Endometrial microvascular endothelial cells (primary cell): ENCODE data around the gene CLIP4. TPM values are rescaled to one million over a fixed set of nuclear protein-coding genes. Genes with fewer than 3 reads are reported as not detected.
"Not testable (repeated sequence)": the region's sequence is repeated elsewhere in the genome, so short reads cannot be mapped to it uniquely, and the experiment has no call there.

ENCODE experiments used
- in situ Hi-C: cut with HindIII; loops from 2 replicates; pipeline ENCODE4 v1.10.0; 2017; ENCODE audit warnings: low sequenced_read_pairs, low pct_unique_long_range_greater_than_20kb; ENCODE audit errors: inconsistent ontology term
- total RNA-seq: library from RNA; depleted of rRNA; stranded (reverse); fragments of >200 nt; gene quantifications from one replicate; pipeline ENCODE4 v1.2.3, GENCODE V29; 2015; ENCODE audit errors: inconsistent ontology term

Gene CLIP4
- total RNA-seq: 49.0 TPM

- in situ Hi-C loops: no loop called here
Measured at GRCh38 chr2:29114946-29115609, at the start of gene CLIP4. TSS of gene CLIP4 (plus strand) at chr2:29115415. CDS start at chr2:29121389, 5,974 bp downstream.

GRCh38 chr2:29066271-29066860 lies 48.8 kb upstream of the CLIP4 start:
- in situ Hi-C loops: no loop called here

- in situ Hi-C loops: no loop called here
Measured at GRCh38 chr2:29066997-29067605, 48.1 kb upstream of the CLIP4 start.

DNA sequence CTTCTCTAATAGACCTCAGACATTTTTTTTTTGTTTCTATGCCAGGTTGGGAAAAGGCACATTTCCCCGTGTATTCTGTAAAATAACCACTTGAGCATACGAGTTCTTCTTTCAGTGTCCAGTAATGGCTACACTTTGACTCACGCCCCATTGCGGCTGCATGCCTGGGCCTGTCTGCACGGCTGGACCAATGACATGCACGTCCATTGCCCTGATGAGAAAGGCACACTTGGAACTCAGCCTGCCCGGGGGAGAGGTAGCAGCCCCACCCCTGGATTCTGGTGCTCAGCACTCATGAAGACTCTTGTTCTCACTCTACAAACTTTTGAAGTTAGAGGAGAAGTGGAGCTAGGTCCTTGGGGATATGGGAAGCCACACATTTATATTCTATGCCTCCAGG lies 46.7 kb upstream of the CLIP4 start:
- in situ Hi-C loops: no loop called here

DNA sequence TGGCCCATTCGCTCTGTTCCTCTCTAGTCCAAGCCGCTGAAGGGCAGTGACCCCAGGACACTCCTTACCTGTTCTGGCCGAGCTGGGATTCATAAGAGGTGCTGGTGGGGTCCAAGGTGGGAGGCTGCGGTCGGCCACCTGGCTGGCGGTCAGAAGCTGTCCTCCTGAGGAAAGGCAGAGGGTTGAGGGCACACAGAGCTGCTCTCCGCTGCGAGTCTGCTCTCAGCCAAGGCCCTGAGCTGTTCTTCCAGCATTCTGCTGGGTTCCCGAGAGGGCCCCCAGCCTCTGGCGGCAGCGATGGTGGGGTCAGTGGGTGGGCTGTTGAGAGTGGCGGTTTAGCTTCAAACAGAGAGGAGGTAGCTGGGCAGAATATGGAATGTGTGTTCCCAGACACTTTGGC lies 44.7 kb upstream of the CLIP4 start:
- in situ Hi-C loops: no loop called here

DNA sequence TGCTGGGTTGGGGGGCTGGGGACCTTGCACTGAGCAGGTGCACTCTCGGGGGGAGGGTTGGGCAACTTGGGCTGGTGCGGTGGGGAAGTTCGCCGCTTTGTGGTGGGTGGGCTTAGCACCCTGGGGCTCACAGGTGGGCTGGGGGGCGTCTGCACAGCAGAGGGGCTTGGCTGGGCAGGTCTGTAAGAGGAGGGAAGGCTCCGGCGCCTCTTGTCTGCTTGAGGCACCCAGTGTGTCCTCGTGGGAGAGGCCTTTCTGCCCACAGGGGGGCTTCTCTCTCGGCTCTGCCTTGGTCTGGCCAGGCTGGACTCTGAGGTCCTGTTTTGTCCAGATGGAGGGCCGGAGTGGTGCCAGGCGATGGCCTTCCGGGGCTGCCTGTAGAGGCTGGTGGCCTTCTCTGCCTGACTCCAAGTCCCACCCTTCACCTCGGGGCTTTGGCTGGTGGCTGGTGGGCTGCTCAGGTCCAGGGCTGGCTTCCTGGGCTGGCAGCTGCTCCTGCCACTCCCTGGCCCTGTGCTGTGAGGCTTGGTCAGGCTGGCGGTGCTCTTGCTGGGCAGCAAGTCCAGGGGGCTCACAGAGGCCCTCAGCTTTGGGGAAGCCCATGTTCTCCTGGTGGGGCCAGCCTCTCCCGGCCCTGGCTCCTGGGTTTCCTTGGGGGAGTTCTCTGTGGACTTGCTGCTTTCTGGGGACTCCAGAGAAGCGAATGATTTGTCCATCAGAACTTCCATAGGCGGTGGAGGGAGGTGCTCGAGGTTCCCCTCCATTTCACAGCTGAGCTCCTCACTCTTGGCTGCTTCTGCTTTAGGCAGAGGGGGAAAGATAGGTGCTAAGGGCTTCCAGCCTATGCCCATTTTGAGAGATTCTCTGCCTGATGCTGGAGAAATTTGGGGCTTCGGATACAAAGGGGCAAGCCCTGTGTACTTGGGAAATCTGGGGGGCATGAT lies 43.9 kb upstream of the CLIP4 start:
- in situ Hi-C loops: no loop called here

GRCh38 chr2:29072251-29072650 lies 43.0 kb upstream of the CLIP4 start:
- in situ Hi-C loops: no loop called here

DNA sequence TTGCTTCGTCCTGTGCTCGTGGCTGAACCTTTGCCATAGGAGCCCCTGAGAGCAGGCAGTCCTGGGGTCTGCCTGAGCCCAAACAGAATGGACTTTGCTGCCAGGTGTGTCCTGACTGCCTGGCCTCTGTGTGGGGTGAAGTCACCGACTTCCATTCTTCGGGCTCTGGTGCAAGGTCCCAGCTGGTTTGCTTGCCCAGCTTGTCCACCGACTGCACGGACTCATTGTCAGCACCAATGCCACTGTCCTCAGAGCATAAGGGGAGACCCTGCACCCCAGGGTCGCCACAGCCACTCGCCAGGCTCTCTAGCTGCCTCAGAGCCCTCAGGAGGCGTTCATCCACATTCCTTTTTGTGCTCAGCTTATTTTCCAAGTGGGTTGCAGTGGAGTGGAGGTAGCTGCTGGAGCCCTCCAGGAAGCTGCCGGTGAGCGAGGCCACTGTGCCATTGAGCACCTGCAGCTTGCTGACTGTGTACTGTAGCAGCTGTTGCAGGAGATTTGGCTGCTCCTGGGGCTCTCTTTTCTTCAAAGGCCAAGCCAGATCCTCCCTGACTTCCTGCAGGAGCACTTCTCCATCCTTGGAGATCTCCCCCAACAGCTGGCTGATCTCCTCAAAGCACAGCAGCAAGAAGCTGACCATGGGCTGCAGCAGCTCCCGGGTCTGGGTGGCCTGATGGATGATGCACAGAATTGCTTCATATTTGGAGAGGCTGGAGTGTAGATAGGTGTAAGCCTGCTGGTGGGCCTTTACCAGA lies 42.1 kb upstream of the CLIP4 start:
- in situ Hi-C loops: no loop called here

DNA sequence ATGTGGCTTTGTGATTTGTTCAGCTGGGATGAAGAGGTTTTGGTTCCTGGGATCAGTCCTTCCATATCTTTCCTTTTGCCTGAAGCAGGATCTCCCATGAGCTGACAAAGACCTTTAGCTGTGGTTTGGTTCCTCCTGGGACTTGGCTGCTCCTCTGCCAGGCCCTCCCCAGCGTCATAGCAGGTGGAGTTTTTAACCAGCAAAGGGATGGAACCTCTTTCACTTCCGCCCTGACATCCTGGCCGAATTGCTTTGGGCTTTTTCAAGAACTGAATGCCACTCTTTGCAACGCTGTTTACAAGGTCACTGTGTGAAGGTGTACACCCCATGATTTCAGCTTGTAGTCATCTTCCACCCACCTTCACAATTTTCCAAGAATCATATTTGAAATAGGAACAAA lies 41.3 kb upstream of the CLIP4 start:
- in situ Hi-C loops: no loop called here

DNA sequence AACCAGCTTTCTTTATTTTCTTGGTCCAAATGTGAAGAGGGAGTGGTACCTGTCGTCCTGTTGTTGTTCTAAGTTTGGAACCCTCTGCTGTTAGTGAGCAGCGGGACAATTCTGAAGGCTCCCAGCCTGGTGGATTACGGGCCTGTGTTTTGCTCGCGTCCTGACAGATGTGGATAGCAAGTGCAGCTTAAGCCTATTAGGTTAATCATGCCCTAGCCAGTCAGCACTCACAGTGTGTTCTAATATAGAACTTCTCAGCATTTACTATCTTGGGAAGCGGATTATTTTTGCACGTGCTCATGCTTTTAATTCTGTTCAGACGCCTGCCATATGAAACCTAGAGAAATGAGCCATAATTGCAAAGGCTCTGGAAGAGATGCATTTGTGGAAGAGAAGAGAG lies 40.8 kb upstream of the CLIP4 start, which contains the start of gene PCARE:
TSS of gene PCARE (minus strand) at position 113 of the 400 bp plus-strand sequence. CDS start 262 bp downstream, outside the sequence.
- in situ Hi-C loops: no loop called here

DNA sequence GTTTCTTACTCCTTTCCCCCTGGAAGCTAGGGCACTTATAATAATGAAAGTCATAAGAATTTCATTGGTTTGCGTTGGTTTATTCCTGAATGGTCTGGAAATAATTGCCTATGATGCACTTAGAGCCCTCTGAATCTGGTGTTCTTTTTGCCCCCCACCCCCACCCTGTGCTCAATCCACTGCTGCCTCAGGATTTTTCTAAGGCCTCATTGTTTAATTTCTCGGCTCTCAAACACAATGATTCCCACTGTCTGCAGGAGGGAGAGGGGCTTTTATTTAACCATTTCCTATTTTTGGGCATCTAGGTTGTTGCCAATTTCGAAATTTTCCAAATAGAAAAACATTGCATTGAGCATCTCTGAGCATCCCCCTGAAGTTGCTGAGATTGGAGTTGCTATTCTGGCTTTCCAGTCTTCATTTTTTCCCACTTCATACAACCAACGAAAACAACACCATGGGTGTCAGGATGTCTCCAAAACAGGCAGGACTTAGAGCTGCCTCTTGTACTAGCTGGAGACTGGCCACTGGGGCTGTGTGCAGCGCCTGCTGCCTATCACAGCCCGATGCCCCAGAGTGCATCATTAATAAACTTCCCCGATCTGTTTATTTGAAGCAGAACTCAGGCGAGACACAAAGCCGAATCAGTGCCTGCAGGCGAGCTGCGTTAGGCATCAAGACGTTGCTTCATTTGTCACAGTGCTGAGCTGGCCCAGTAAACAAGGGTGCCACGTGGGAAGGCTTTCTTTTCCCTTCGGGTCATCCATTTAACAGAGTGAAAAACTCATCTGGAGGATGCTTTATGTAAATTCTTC lies 39.1 kb upstream of the CLIP4 start:
- in situ Hi-C loops: no loop called here

- in situ Hi-C loops: no loop called here
Measured at GRCh38 chr2:29079887-29080286, 35.3 kb upstream of the CLIP4 start.

DNA sequence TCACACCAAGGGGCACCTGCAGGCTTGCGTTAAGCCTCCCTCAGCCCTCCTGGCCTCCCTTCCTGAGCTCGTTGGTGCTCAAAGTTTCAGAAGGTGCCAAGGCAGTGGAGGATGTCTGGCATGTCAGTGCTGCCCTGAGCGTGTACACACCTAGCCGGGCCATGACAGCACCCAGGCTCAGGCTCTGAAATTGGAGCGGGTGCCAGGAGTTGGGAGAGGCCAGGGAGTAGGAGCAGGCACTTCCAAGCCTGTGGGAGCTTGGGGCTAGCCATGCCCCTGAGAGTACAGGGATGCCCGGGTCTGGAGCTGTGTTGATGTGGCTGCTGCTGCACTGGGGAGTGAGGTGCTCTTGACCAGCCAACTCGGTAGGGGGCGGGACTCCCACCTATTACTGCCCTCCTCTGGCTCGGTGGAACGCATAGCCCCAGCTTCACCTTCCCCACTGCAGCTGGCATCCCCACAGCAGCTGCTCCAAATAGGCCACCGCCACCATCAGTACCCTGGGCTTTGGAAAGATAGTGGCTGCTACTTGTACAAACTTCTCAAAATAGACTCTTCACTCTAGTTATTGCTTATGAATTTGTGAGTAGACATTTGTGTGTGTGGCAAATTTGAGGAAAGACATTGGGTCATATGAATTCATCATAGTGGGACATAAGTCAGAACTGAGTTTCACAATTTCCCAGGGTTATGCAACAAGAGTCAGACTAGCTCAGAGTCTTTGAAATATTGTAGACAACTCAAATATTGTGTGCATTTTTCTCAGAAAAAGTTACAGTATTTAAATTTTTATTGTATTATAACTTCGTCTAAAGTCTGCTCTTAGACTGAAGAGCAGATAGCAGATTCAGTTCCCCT lies 34.1 kb upstream of the CLIP4 start:
- in situ Hi-C loops: no loop called here

- in situ Hi-C loops: no loop called here
Measured at GRCh38 chr2:29082804-29083495, 32.3 kb upstream of the CLIP4 start.

DNA sequence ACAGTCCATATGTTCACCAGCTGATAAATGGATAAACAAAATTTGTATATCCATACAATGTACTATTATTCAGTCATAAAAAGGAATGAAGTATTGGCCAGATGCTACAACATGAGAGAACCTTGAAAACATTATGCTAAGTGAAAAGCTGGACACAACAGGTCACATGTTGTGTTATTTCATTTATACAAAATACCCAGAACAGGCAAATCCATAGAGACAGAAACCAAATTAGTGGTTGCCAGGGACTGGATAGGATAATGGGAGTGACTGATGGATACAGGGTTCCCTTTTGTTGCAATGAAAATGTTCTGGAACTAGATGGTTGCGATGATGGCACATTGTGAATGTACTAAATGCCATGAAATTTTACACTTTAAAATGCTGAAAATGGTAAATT lies 30.7 kb upstream of the CLIP4 start:
- in situ Hi-C loops: no loop called here

DNA sequence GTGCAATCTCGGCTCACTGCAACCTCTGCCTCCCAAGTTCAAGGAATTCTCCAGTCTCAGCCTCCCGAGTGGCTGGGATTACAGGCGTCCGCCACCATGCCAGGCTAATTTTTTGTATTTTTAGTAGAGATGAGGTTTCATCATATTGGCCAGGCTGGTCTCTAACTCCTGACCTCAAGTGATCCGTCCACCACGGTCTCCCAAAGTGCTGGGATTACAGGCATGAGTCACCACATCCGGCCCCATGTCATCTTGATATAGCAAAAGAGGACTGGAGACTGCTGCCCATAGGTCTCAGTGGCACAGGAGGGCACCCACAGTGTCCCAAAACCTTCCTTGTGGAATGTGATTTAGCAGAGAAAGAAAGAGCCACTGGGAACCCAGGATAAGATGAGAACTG lies 24.9 kb upstream of the CLIP4 start:
- in situ Hi-C loops: not testable (repeated sequence)
